ENCODE measurements around the gene COL24A1. TPM values are rescaled to one million over a fixed set of nuclear protein-coding genes. Genes with fewer than 3 reads are reported as not detected.

The COL24A1 gene
- total RNA-seq, 4 donors from 2014 or later = 1.0 to 2.8 (median 1.9) TPM

- Histone ChIP-seq H3K27me3 (no peaks in the 10 kb centered on the region), H3K27ac (no peak overlapping the region), H3K9me3 (no peaks in the 10 kb centered on the region), H3K4me3 (no peak overlapping the region), H3K36me3 (no peaks in the 10 kb centered on the region), H3K4me1 (no peaks in the 10 kb centered on the region)
- TF ChIP-seq CTCF (IDR thresholded peaks at IDR 0.05) (no peak), POLR2A (IDR thresholded peaks at IDR 0.05) (no peak), EP300 (IDR thresholded peaks at IDR 0.05) (no peak)
- WGBS, 2 donors = 60 to 64% methylated on average over 1 of the region's 1 CpG
- DNase-seq (ENCODE audit: low spot score in 2 of 2) = no peak
Observed at GRCh38 chr1:86035101-86035500, 121.5 kb downstream of the COL24A1 start.

- no peak for DNase-seq (ENCODE audit: low spot score in 2 of 2)
- Histone ChIP-seq H3K4me1 (no peaks in the 10 kb centered on the region), H3K9me3 (peaks cover 0 to 2% (median 0%) of the 10 kb centered on the region in 4 donors), H3K27me3 (no peaks in the 10 kb centered on the region), H3K4me3 (no peak overlapping the region), H3K27ac (no peak overlapping the region), H3K36me3 (no peaks in the 10 kb centered on the region)
- 83 to 100% methylated on average over 1 of the region's 1 CpG for WGBS, 2 donors
- no peak for TF ChIP-seq CTCF (IDR thresholded peaks at IDR 0.05)
- no peak for TF ChIP-seq EP300 (IDR thresholded peaks at IDR 0.05)
- no peak for TF ChIP-seq POLR2A (IDR thresholded peaks at IDR 0.05)
Observed at GRCh38 chr1:86030180-86030579, 126.4 kb downstream of the COL24A1 start.

GRCh38 chr1:86018283-86018923, 138.2 kb downstream of the COL24A1 start:
- Histone ChIP-seq H3K9me3 (no peaks in the 10 kb centered on the region), H3K27me3 (no peaks in the 10 kb centered on the region), H3K36me3 (no peaks in the 10 kb centered on the region), H3K27ac (no peak overlapping the region), H3K4me3 (no peak overlapping the region), H3K4me1 (no peaks in the 10 kb centered on the region)
- peak in 1 of 2 donors; percentile 25 for DNase-seq (ENCODE audit: low spot score in 2 of 2)
- 41 to 44% methylated on average over 2 of the region's 2 CpGs for WGBS, 2 donors
- TF ChIP-seq POLR2A (IDR thresholded peaks at IDR 0.05) (no peak), EP300 (IDR thresholded peaks at IDR 0.05) (no peak), CTCF (IDR thresholded peaks at IDR 0.05) (peak; percentile 30 to 75 (median 59))

- no peaks in the 10 kb centered on the region for H3K36me3 ChIP-seq
- 74 to 99% methylated on average over 2 of the region's 2 CpGs for WGBS, 2 donors
- TF ChIP-seq CTCF (IDR thresholded peaks at IDR 0.05) = no peak
- no peak for TF ChIP-seq EP300 (IDR thresholded peaks at IDR 0.05)
- no peak for TF ChIP-seq POLR2A (IDR thresholded peaks at IDR 0.05)
Observed at GRCh38 chr1:86016076-86016759, 140.4 kb downstream of the COL24A1 start.

GRCh38 chr1:86015375-86015774, 141.2 kb downstream of the COL24A1 start:
- Histone ChIP-seq H3K27me3 (no peaks in the 10 kb centered on the region), H3K4me3 (no peak overlapping the region), H3K27ac (no peak overlapping the region), H3K36me3 (no peaks in the 10 kb centered on the region), H3K4me1 (no peaks in the 10 kb centered on the region), H3K9me3 (no peaks in the 10 kb centered on the region)
- no peak for DNase-seq (ENCODE audit: low spot score in 2 of 2)
- 95 to 97% methylated on average over 1 of the region's 1 CpG for WGBS, 2 donors
- TF ChIP-seq EP300 (IDR thresholded peaks at IDR 0.05) (no peak), POLR2A (IDR thresholded peaks at IDR 0.05) (no peak), CTCF (IDR thresholded peaks at IDR 0.05) (no peak)

More at GRCh38 chr1:86016076-86016759, 140.4 kb downstream of the COL24A1 start:
- no peak for DNase-seq (ENCODE audit: low spot score in 2 of 2)
- Histone ChIP-seq H3K4me3 (no peak overlapping the region), H3K27me3 (no peaks in the 10 kb centered on the region), H3K9me3 (no peaks in the 10 kb centered on the region), H3K27ac (no peak overlapping the region), H3K4me1 (no peaks in the 10 kb centered on the region)
